ENCODE data around the gene KCND3.

- TF ChIP-seq CTCF (IDR thresholded peaks at IDR 0.05; ENCODE audit: low read depth, low read length) (no peak), EZH2phosphoT487 (IDR thresholded peaks at IDR 0.05; ENCODE audit: low read depth) (no peak)
Measured at GRCh38 chr1:111955755-111956154, 33.7 kb downstream of the KCND3 start.
